Stomach (tissue), 9 donors: ENCODE results near the gene RAP1B. TPM values are rescaled to one million over a fixed set of nuclear protein-coding genes. Genes with fewer than 3 reads are reported as not detected.
A peak's percentile ranks its signal among the peaks of the same experiment; 100 is the strongest.

Source experiments
- DNase-seq, 2 donors: peaks; one replicate each; pipeline versions ENCODE4 v3.0.0 to v3.0.0-alpha.2; 2013 to 2019
- H3K27ac ChIP-seq, 5 donors: fragments of 200-600 bp in 4 of 5; sonication (generic) in 4 of 5; one replicate each; pipeline ENCODE4 v1.5.1; 2013 to 2019; ENCODE audit warnings: mild to moderate bottlenecking in 1 of 5, moderate library complexity in 1 of 5
- H3K27me3 ChIP-seq, 3 donors: fragments of 200-600 bp; sonication (generic); one replicate each; pipeline ENCODE4 v1.5.1; 2017 to 2019; ENCODE audit warnings: mixed run types in 1 of 3
- H3K36me3 ChIP-seq, 4 donors: fragments of 200-600 bp; sonication (generic); 1 replicate in 3 of 4; 2 replicates in 1 of 4; pipeline ENCODE4 v1.5.1; 2016 to 2019
- H3K4me1 ChIP-seq, 4 donors: fragments of 200-600 bp; sonication (generic); one replicate each; pipeline ENCODE4 v1.5.1; 2016 to 2019
- H3K4me3 ChIP-seq, 4 donors: fragments of 200-600 bp; sonication (generic) in 3 of 4; one replicate each; pipeline ENCODE4 v1.5.1; 2016 to 2019; ENCODE audit warnings: mild to moderate bottlenecking in 1 of 4
- H3K9me3 ChIP-seq, 4 donors: fragments of 200-600 bp; sonication (generic); one replicate each; pipeline ENCODE4 v1.5.1; 2016 to 2019
- CTCF ChIP-seq, 7 experiments: fragments of 450-650 bp in 4 of 7; fragments of 200-600 bp in 3 of 7; sonication (generic) in 3 of 7; IDR thresholded peaks; one replicate each; pipeline ENCODE4 v1.5.1; 2016 to 2019; ENCODE audit warnings: antibody characterized with exemption in 7 of 7, control low read depth in 2 of 7, mild to moderate bottlenecking in 1 of 7
- EP300 ChIP-seq: sonication (generic); formaldehyde crosslinking; IDR thresholded peaks from one replicate; pipeline ENCODE4 v1.6.1; 2017; ENCODE audit warnings: antibody characterized with exemption
- POLR2A ChIP-seq, 4 donors: fragments of 450-650 bp; IDR thresholded peaks; one replicate each; pipeline ENCODE4 v1.6.1; 2016; ENCODE audit warnings: antibody characterized with exemption in 4 of 4, control low read depth in 2 of 4, mild to moderate bottlenecking in 1 of 4, moderate library complexity in 1 of 4
- POLR2AphosphoS5 ChIP-seq, 3 donors: sonication (generic); formaldehyde crosslinking; IDR thresholded peaks; one replicate each; pipeline ENCODE4 v1.6.1; 2016; ENCODE audit warnings: antibody characterized with exemption in 3 of 3
- WGBS, 5 donors: extraction: QIAGEN DNeasy Blood & Tissue Kit in 3 of 5; methylation state at CpG; one replicate each; pipeline versions ENCODE4 v1.1.5 to v1.1.7; 2013 to 2018; 5-methylcytosine and 5-hydroxymethylcytosine counted together
- intact Hi-C: fragments of 100-400 bp; cut with DNase I; formaldehyde crosslinking; loops from one replicate; pipeline ENCODE4 v1.15.1; 2023; ENCODE audit warnings: low total_unique reads
- polyA plus RNA-seq, 3 donors: library from polyadenylated mRNA; stranded (reverse); fragments of 200-250 nt; gene quantifications; one replicate each; pipeline ENCODE4 v1.2.3, GENCODE V29; 2013
- total RNA-seq, 5 donors: library from RNA; depleted of rRNA; stranded (reverse); fragments of >200 nt; gene quantifications; one replicate each; pipeline versions ENCODE4 v1.1.0 to v1.2.3, GENCODE V29; 2014 to 2016
- donor health status: healthy with polysubstance abuse.
- donor health status: Bipolar disorder and iron deficiency.
- donor health status: healthy.

Gene RAP1B
- total and polyA plus RNA-seq, 8 donors, result 56.3 to 315 (median 102) TPM

- WGBS, 5 donors, result 74 to 88% (median 81%) methylated on average over 12 of the region's 12 CpGs
- no peak for DNase-seq
- H3K4me1 ChIP-seq, result peaks cover 35 to 99% (median 69%) of the 10 kb centered on the region in 4 donors
Measured at GRCh38 chr12:68638721-68639395, 28.2 kb downstream of the RAP1B start.

GRCh38 chr12:68639396-68639767 lies 28.7 kb downstream of the RAP1B start:
- Histone ChIP-seq H3K9me3 (no peaks in the 10 kb centered on the region), H3K27me3 (no peaks in the 10 kb centered on the region), H3K36me3 (no peaks in the 10 kb centered on the region), H3K27ac (no peak overlapping the region), H3K4me1 (peaks cover 30 to 94% (median 66%) of the 10 kb centered on the region in 4 donors), H3K4me3 (no peak overlapping the region)
- TF ChIP-seq EP300 (no peak), POLR2AphosphoS5 (IDR thresholded peaks at IDR 0.05) (no peak), POLR2A (IDR thresholded peaks at IDR 0.05) (no peak), CTCF (IDR thresholded peaks at IDR 0.05) (no peak)
- WGBS, 5 donors, result 78 to 93% (median 90%) methylated on average over 1 of the region's 1 CpG
- no peak for DNase-seq
- intact Hi-C loops, result no loop called here

More at GRCh38 chr12:68638721-68639395, 28.2 kb downstream of the RAP1B start:
- Histone ChIP-seq H3K27me3 (no peaks in the 10 kb centered on the region), H3K4me3 (no peak overlapping the region), H3K9me3 (no peaks in the 10 kb centered on the region), H3K36me3 (no peaks in the 10 kb centered on the region), H3K27ac (no peak overlapping the region)
- TF ChIP-seq POLR2AphosphoS5 (IDR thresholded peaks at IDR 0.05), result no peak
- TF ChIP-seq POLR2A (IDR thresholded peaks at IDR 0.05), result no peak
- no peak for TF ChIP-seq CTCF (IDR thresholded peaks at IDR 0.05)
- no peak for TF ChIP-seq EP300
- intact Hi-C loops, result no loop called here

GRCh38 chr12:68641138-68641537 lies 30.4 kb downstream of the RAP1B start:
- DNase-seq, result peak in 1 of 2 donors; percentile 47
- intact Hi-C loops, result no loop called here
- Histone ChIP-seq H3K27me3 (no peaks in the 10 kb centered on the region), H3K9me3 (no peaks in the 10 kb centered on the region), H3K4me3 (no peak overlapping the region), H3K36me3 (no peaks in the 10 kb centered on the region), H3K27ac (peak overlapping the region in 1 of 5 donors; percentile 21), H3K4me1 (peaks cover 15 to 92% (median 60%) of the 10 kb centered on the region in 4 donors)
- TF ChIP-seq EP300 (no peak), CTCF (IDR thresholded peaks at IDR 0.05) (no peak), POLR2AphosphoS5 (IDR thresholded peaks at IDR 0.05) (no peak), POLR2A (IDR thresholded peaks at IDR 0.05) (no peak)
- 13 to 29% (median 20%) methylated on average over 5 of the region's 5 CpGs for WGBS, 5 donors

- H3K4me3 ChIP-seq, result no peak overlapping the region
- H3K9me3 ChIP-seq, result no peaks in the 10 kb centered on the region
- H3K36me3 ChIP-seq, result peaks cover 0 to 27% (median 22%) of the 10 kb centered on the region in 4 donors
- intact Hi-C loops, result no loop called here
- DNase-seq, result no peak
- H3K4me1 ChIP-seq, result peaks cover 4 to 74% (median 51%) of the 10 kb centered on the region in 4 donors
- H3K27me3 ChIP-seq, result no peaks in the 10 kb centered on the region
- WGBS, 5 donors, result 90 to 94% (median 93%) methylated on average over 5 of the region's 5 CpGs
- H3K27ac ChIP-seq, result no peak overlapping the region
- no peak for TF ChIP-seq POLR2A (IDR thresholded peaks at IDR 0.05)
- no peak for TF ChIP-seq POLR2AphosphoS5 (IDR thresholded peaks at IDR 0.05)
- no peak for TF ChIP-seq EP300
- no peak for TF ChIP-seq CTCF (IDR thresholded peaks at IDR 0.05)
Measured at GRCh38 chr12:68646484-68646883, 35.8 kb downstream of the RAP1B start.
